Central memory CD4-positive, alpha-beta T cell (primary cell): ENCODE data around the gene MAP4K4.

Experiments used
- DNase-seq: peaks from one replicate; pipeline ENCODE4 v3.0.0; 2022

MAP4K4 gene

GRCh38 chr2:101723371-101724124, 26.0 kb downstream of the MAP4K4 start:
- DNase-seq = no peak

DNA sequence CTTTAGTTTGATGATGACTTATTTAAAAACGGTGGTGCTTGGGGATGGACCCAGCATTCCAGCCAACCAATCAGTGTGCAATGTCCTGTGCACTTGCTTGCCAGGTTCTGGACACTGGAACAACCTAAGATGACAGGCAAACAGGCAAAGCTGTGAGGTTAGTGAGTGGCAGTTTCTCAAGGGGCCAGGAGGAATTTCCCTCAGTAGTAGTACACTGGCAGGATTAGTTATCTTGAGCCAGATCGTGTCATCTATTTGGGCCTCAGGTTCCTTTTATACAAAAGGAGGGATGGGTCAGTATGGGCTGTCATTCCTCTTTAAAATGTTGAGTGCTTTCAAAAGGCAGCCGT, 26.6 kb downstream of the MAP4K4 start:
- no peak for DNase-seq

DNA sequence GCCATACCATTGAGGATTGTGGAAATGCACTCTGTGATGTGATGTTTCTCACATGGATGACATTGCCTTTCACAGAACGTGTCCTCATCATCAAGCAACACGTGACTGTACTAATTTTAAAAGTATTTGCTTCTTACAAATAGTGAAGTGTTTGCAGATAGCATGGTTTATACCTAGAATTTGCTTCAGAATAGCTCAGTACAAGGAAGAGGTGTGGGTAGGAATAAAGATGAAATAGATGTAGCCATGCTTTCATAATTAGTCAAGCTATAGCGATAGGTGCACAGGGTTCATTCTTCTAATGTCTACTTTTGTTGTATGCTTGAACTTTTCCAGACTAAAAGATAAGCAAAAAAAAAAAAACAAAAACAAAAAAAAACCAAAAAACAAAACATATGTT, 27.5 kb downstream of the MAP4K4 start:
- DNase-seq = no peak

DNA sequence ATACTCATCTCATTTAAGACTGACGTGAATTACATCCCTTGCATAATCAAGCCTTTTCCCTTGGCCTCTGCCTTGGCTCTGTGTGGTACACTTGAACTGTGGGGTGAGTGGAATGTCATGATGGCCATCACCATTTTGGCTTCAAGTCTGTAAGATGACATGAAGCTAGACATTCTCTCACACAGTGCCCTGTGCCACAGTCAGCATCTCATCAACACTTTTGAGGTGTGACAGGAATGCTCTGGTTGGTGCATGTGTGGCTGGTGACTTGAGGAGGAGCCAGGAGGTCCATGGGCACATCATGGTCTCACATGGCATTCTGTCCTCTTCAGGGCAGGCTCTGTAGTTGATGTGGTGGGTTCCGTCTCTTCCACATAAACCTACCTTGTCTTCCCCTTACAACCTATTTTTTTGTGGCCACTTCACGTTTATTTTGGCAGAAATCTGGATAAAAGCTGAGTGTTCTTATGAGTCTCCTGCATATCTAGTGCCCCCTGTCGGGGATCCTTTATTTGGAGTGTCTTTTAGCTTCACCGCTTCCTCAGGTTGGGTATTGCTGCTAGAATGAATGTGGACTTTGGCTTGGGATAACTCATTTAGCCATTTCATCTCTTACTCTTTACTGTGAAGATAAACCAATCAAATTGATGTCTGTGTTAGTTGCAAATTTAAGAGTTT, 28.1 kb downstream of the MAP4K4 start:
- no peak for DNase-seq

- no peak for DNase-seq
Observed at GRCh38 chr2:101728865-101729264, 31.4 kb downstream of the MAP4K4 start.

DNA sequence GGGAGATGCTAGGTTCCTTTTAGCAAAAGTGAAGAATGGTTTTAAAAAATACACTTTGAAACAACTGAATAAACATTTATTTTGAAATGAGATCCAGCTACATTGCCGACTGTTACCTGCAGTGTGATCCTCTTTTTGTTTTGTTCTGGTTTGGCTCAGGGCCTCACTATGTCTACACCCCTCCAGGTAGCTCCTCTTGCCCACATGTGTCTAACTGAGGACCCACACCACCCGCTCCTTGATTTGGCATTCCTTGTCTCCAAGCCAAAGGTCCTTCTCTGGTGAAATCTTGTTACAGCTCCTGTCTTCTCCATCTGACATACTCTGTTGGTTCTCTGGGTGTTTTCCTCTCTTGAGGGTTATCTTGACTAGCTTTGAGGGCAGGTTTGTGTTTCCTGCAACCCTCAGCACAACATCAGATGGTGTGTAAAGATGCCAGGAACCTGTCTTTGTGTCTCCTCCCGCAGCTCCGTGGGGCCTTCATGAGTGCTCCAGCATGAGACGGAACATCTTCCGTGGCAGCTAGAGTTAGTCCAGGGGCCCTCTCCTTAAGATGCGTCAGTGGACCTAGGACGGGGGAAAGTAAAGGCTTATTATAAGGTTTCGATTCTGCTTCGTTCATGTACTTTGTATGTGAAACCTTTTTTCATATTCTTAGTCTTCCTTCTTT, 32.1 kb downstream of the MAP4K4 start:
- DNase-seq = no peak

- DNase-seq = no peak
Observed at GRCh38 chr2:101731221-101732054, 33.9 kb downstream of the MAP4K4 start.

DNA sequence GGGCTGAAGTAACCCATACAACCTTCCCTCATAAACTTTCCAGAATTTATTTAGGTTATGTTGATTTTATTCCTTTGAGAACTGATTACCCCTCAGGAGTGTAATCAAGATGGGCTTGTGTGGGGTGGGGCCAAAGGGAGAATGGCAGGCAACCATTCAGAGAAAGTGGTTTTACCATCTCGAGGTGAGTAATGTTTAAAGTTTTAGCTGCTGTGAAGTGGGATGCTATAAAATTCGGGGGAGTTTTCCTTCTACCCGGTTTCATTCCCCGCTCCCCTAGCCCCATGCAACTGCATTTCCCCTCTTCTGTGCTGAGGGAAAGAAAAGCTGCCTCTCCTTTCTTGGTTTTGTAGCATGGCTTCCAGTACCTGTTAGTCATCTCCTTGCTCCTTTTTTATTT, 34.7 kb downstream of the MAP4K4 start:
- DNase-seq = no peak

- DNase-seq = no peak
Observed at GRCh38 chr2:101732773-101733256, 35.3 kb downstream of the MAP4K4 start.

DNA sequence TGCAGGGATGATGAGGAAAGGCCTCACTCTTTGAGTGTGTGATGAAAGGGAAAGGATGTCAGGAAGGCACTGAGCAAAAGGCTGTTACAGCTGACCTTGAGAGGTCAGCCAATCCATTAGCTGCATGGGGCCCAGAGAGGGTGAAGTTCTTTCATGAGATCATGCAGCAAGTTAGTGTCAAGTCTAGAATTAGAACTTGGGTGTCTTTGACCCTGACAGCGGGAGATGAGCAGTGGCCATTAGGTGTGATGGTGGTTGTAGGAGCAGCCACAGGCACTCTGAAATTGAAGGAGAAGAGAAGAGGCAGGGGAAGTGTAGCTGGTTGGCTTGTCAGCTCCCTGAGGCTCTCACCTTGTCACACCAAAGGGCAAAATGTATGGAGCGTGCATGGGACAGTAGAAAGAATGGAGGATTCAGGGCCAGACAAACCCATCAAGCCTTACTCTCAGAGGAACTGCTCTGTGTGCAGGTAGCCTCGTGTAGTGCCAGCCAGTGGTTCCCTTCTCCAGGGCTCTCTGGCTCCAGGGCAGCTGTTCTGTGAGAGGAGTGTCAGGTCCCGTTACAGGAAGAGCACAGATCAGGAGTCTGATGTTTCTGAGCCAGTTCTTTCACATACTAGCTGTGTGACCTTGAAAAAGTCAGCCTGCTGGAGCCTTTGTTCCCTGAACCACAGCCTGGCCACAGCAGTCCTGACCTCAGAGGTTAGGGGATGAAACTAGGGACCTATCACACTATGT, 35.9 kb downstream of the MAP4K4 start:
- DNase-seq = no peak

DNA sequence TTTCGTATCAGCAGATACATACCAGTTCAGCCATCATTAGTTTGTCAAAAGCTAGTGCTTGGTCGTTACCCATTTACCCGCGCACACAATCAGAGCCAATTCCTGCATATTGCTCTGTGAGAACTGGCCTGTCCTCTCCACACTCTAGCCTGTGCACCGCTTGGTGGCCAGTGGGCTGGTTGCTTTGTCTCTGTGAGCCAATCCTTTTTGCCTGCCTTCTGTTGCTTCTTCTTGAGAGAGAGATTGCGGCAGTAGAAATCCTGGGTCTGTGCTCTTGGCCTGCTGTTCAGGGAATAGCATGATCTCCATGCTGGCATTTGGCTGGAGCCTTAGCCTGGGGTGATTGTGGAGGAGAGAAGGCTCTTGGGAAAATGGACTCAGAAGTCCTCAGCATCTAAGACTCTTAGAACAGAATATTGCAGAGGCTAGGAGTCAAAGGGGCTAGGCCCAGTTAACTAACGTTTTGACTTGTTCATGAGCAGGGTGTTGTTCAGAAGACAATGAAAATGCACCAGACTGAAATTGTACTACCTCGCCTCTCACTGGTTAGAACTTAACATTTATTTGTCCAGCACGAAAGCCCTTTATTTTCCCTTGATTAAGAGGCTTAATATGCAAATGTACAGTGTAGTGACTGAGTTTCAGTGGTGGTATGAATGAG, 37.1 kb downstream of the MAP4K4 start:
- no peak for DNase-seq

DNA sequence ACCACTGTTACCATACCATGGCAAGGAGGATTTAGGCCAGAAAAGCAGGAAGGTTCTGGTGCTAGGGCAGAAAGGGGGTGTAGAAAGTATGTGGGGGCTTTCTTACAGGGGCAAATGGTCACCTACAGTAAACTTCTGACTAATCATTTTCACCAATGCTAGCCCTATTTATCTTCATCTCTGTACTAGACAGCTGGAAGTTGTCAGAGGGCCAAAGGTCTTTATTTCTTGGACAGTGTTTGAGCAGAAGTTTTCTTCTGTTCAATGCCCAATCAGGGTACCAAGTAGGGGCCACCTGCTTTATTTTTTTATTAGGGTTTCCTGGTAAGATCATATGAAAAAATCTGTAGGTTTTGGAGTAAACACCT, 37.6 kb downstream of the MAP4K4 start:
- DNase-seq = no peak

GRCh38 chr2:101736233-101736632, 38.7 kb downstream of the MAP4K4 start:
- DNase-seq = no peak

- DNase-seq = no peak
Observed at GRCh38 chr2:101736861-101737291, 39.4 kb downstream of the MAP4K4 start.

- DNase-seq = no peak
Observed at GRCh38 chr2:101737478-101738255, 40.2 kb downstream of the MAP4K4 start.

DNA sequence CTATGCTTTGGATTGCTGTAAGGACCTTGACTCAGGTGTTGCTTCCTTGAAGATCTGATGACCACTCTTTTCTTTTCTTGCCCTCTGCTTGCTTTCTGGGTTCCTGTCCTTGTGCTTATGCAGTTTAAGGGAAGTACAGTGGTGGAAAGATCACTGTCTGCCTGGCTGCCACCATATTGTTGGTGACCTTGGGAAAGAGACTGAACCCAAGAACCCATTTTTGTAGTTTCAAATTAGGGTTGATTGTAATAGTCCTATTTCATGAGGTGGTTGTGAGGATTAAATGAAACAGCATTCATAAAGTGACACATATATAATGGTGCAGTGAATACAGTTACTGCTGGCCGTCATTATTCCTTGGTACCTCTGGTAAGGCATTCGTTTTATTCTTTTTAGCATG, 41.1 kb downstream of the MAP4K4 start:
- DNase-seq = no peak

DNA sequence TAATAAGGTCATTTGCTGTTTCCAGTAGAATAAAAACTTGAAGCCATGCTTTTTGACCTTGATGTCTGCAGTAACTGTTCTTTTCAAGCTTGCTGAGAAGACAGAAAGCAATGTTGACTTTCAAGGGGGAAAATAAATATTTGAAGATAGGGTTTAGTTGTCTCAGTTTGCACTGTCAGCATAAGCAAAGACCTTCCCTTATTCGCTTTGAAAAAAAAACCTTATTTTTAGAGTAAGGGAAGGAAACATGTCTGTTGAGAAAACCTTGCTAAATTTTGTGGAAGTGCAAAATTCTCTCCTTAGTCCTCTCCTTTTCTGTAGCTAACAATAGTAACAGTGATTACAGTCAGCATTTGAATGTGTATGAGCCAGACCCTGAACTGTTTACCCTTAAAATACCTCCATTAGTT, 43.1 kb downstream of the MAP4K4 start:
- no peak for DNase-seq

- DNase-seq = no peak
Observed at GRCh38 chr2:101741775-101742520, 44.4 kb downstream of the MAP4K4 start.

DNA sequence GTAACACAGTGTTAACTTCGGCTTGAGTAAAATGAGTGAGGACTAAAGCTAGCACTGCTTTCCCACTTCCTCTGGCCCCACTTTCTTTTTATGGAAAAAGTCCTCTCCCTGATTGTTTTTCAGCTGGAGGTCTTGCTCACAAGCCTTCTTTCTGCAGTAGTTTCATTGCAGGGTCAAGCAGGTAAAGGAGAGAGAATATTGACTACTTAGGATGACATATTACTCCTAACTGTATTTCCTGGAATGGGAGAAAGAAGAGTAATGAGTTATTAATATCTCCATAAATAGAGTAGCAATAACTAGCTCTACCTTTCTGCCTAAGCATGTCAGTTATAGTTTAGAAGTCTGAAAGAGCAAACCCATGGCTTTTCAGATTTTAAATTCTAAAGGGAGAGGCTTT, 45.0 kb downstream of the MAP4K4 start:
- DNase-seq = no peak

DNA sequence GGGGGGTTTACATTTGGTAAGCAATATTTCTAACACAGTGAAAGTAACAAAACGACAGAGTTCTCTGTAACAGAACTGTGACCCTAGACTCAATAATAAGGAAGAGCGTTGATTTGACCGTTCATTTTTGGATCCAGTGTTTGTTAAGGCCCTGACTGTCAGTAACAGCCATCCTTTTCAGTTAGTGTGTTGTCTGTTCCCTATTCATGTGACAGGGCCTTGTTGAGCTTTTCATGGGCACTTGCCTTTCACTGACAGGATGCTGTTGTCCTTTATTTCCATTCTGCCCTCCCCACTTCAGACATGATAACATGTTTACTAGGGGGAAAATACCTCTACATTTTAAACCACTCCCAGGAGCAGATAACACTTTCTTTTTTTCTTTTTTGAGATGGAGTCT, 45.8 kb downstream of the MAP4K4 start:
- DNase-seq = no peak
